Measurements from ENCODE around the gene COQ10B. TPM values are rescaled to one million over a fixed set of nuclear protein-coding genes. Genes with fewer than 3 reads are reported as not detected.
"Not testable (repeated sequence)": the region's sequence is repeated elsewhere in the genome, so short reads cannot be mapped to it uniquely, and the experiment has no call there.

COQ10B gene
- polyA plus RNA-seq, 2 of the 4 experiments (the other 2 are of a cell fraction) = 6.1 to 24.3 TPM

DNA sequence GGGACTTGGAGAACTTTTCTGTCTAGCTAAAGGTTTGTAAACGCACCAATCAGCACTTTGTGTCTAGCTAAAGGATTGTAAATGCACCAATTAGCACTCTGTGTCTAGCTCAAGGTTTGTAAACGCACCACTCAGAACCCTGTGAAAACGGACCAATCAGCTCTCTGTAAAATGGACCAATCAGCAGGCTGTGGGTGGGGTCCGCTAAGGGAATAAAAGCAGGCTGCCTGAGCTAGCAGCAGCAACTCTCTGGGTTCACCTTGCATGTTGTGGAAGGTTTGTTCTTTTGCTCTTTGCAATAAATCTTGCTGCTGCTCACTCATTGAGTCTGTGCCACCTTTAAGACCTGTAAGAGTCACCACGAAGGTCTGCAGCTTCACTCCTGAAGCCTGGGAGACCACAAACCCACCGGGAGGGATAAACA, 2.4 kb upstream of the COQ10B start:
- POLR2A ChIA-PET = interaction anchor here (1.0 to 3.4 kb wide), 3 partner anchors 13 to 49 kb away, joined by 3 to 50 read pairs (median 8); partner anchors contain the start of genes HSPD1, HSPE1 and SF3B1
- DNase-seq (ENCODE audit: low read depth in 1 of 2, low spot score in 1 of 2) = peak in 1 of 2 experiments; percentile 55
- 76% methylated on average over 6 of the region's 6 CpGs for WGBS (ENCODE audit: missing lambda C conversion rate)
- not testable (repeated sequence) for FAIRE-seq, ATAC-seq, H3K4me3 ChIP-seq, H3K9me3 ChIP-seq
- H3K4me2 ChIP-seq = peak overlapping the region; percentile 94; the same call in 1 of the 3 replicates
- H3K4me1 ChIP-seq = peaks cover 14% of the 10 kb centered on the region; the same call in 2 of the 3 replicates
- H3K27ac ChIP-seq = peak overlapping the region in 1 of 2 experiments; percentile 83; a peak in 4 of 6 replicates
- TF ChIP-seq MAFK (IDR thresholded peaks at IDR 0.05; ENCODE audit: partially characterized antibody) = peak; percentile 64
- CTCF ChIA-PET = interaction anchor here (0.5 to 1.5 kb wide), 3 partner anchors 16 to 62 kb away, joined by 3 read pairs; no protein-coding TSS in a partner anchor

DNA sequence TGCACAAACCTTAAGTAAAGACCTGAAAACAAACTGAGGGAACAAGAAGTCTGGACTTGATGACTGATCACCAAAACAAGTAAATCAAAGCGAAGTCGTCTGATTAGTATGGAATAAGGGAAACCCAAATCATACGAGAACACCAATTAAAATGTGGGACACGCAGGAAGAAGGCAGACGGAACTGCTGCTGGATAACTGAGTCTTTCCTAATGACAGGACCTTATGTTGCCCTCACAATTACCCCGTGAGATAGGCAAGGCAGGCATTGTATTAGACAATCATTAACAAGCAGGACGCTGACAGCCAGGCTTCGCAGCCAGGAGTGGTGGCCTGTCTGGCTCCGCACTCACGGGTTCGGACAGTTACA, 614 bp upstream of the COQ10B start:
- H3K27ac ChIP-seq = peak overlapping the region; percentile 88 to 91
- H3K4me2 ChIP-seq = peak overlapping the region; percentile 94
- WGBS (ENCODE audit: missing lambda C conversion rate) = 5% methylated on average over 9 of the region's 11 CpGs
- DNase-seq (ENCODE audit: low read depth in 1 of 2, low spot score in 1 of 2) (no peak), FAIRE-seq (no peak), ATAC-seq (peak; percentile 71 to 79)
- POLR2A ChIA-PET = interaction anchor here (0.6 to 3.4 kb wide), 17 partner anchors 8 to 654 kb away, joined by 3 to 50 read pairs (median 3); partner anchors contain the start of genes GTF3C3, HSPD1, HSPE1 and MARS2
- CTCF ChIA-PET = interaction anchor here (0.9 to 1.2 kb wide), 3 partner anchors 10 to 17 kb away, joined by 3 to 5 read pairs (median 3); no protein-coding TSS in a partner anchor
- H3K9me3 ChIP-seq = no peaks in the 10 kb centered on the region
- TF ChIP-seq MYC (IDR thresholded peaks at IDR 0.05; ENCODE audit: borderline replicate concordance, low read length) = no peak; the same call in 1 of the 2 replicates
- TF ChIP-seq POLR2A (IDR thresholded peaks at IDR 0.05; ENCODE audit: low read length) = peak; percentile 50
- peak overlapping the region; percentile 83 for H3K4me3 ChIP-seq
- H3K4me1 ChIP-seq = peaks cover 14% of the 10 kb centered on the region; the same call in 2 of the 3 replicates

DNA sequence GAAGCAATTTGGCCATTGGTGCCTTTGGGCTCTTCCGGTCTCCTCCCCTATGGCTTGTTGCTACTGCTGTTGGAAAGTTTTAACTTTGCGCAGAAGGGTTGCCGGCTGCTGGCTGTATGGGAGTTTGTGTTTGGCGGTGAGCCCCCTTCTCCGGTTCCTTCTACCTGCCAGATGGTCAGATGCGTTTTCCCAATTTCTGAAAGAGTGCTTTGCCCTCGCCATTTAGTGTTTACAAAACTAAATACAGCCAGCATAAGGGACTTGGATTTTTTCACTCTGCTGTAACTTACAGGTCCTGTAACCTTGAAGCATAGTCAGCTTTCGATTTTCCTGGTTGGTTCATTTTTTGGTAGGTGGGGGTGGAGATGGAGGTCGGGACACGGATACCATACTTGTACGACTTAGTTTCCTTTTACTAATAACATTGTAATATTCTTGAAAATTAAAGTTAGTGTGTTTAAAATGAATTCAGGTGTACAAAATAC, 604 bp downstream of the COQ10B start:
- H3K9me3 ChIP-seq = no peaks in the 10 kb centered on the region
- peak overlapping the region; percentile 83 for H3K4me3 ChIP-seq
- FAIRE-seq (no peak), ATAC-seq (peak; percentile 69 to 70), DNase-seq (ENCODE audit: low read depth in 1 of 2, low spot score in 1 of 2) (peak in 1 of 2 experiments; percentile 53)
- peak overlapping the region; percentile 83 for H3K4me2 ChIP-seq
- H3K4me1 ChIP-seq = peaks cover 22% of the 10 kb centered on the region; the same call in 2 of the 3 replicates
- H3K27ac ChIP-seq = peak overlapping the region; percentile 97
- under 1% methylated on average over 11 of the region's 11 CpGs for WGBS (ENCODE audit: missing lambda C conversion rate)
- TF ChIP-seq, protein P1, sequence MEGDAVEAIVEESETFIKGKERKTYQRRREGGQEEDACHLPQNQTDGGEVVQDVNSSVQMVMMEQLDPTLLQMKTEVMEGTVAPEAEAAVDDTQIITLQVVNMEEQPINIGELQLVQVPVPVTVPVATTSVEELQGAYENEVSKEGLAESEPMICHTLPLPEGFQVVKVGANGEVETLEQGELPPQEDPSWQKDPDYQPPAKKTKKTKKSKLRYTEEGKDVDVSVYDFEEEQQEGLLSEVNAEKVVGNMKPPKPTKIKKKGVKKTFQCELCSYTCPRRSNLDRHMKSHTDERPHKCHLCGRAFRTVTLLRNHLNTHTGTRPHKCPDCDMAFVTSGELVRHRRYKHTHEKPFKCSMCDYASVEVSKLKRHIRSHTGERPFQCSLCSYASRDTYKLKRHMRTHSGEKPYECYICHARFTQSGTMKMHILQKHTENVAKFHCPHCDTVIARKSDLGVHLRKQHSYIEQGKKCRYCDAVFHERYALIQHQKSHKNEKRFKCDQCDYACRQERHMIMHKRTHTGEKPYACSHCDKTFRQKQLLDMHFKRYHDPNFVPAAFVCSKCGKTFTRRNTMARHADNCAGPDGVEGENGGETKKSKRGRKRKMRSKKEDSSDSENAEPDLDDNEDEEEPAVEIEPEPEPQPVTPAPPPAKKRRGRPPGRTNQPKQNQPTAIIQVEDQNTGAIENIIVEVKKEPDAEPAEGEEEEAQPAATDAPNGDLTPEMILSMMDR (IDR thresholded peaks at IDR 0.05) = no peak
- TF ChIP-seq FOXS1 (CRISPR knock-in tag; IDR thresholded peaks at IDR 0.05) (no peak), GATA3 (IDR thresholded peaks at IDR 0.05; ENCODE audit: borderline replicate concordance) (no peak; the same call in 1 of the 2 replicates)
- CTCF ChIA-PET = interaction anchor here (1.2 kb wide), 2 partner anchors 11 to 46 kb away, joined by 3 to 5 read pairs; partner anchors contain the start of gene HSPD1
- POLR2A ChIA-PET = interaction anchor here (1.3 to 3.4 kb wide), 3 partner anchors 18 to 45 kb away, joined by 3 to 50 read pairs (median 33); partner anchors contain the start of genes HSPD1, HSPE1 and SF3B1

DNA sequence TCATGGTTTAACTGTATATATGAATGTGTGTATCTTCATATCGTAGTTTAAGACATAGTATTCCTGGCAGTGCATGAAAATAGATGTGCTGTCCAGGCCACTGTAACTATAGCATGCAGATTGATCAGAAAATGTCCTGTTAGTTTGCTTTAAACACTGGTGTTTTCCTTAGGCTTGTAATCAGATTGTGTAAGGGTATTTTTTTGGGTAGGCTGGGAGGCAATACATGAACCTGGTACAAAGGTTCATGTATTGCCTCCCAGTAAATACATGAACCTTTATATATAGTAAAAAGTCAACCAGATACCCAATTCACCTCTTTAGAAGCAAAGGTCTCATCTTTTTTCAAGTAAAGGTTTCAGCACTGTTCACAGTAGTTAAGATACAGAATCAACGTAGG, 1.6 kb downstream of the COQ10B start:
- no peak for TF ChIP-seq ZSCAN20 (CRISPR knock-in tag; IDR thresholded peaks at IDR 0.05)
- no peak for TF ChIP-seq RNF2 (IDR thresholded peaks at IDR 0.05; ENCODE audit: borderline replicate concordance, low read depth)
- no peak for TF ChIP-seq FOXS1 (CRISPR knock-in tag; IDR thresholded peaks at IDR 0.05)
- TF ChIP-seq CEBPB (IDR thresholded peaks at IDR 0.05) = no peak
- no peak for TF ChIP-seq RFX5 (IDR thresholded peaks at IDR 0.05)
- TF ChIP-seq EHF (CRISPR knock-in tag; IDR thresholded peaks at IDR 0.05) = no peak
- TF ChIP-seq, protein P2, sequence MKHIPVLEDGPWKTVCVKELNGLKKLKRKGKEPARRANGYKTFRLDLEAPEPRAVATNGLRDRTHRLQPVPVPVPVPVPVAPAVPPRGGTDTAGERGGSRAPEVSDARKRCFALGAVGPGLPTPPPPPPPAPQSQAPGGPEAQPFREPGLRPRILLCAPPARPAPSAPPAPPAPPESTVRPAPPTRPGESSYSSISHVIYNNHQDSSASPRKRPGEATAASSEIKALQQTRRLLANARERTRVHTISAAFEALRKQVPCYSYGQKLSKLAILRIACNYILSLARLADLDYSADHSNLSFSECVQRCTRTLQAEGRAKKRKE (CRISPR knock-in tag; IDR thresholded peaks at IDR 0.05; ENCODE audit: low read depth) = no peak
- TF ChIP-seq CBX2 (IDR thresholded peaks at IDR 0.05; ENCODE audit: borderline replicate concordance, low read depth) = no peak
- Histone ChIP-seq H3K9me3 (no peaks in the 10 kb centered on the region), H3K4me1 (peaks cover 32% of the 10 kb centered on the region), H3K4me3 (peak overlapping the region; percentile 83), H3K27ac (no peak overlapping the region; a peak in 1 of 6 replicates), H3K4me2 (peak overlapping the region; percentile 83)
- ChIA-PET POLR2A (no interaction called here), CTCF (no interaction called here)
- WGBS (ENCODE audit: missing lambda C conversion rate) = 89% methylated on average over 2 of the region's 2 CpGs
- no peak for ATAC-seq
- no peak for FAIRE-seq
- no peak for DNase-seq (ENCODE audit: low read depth in 1 of 2, low spot score in 1 of 2)
